B cell (primary cell): Measurements from ENCODE around the gene TACC3. TPM values are rescaled to one million over a fixed set of nuclear protein-coding genes. Genes with fewer than 3 reads are reported as not detected.

ENCODE experiments used
- ATAC-seq: fragments of 200-7000 bp; cut with Tn5 transposase; one replicate; pipeline ENCODE4 v1.10.0; 2021; ENCODE audit warnings: low read depth, mild to moderate bottlenecking, moderate number of reproducible peaks, moderate library complexity
- CTCF ChIA-PET: fragments of 350-600 bp; sonication (Branson Sonifier 250); formaldehyde crosslinking; loops from one replicate; lab custom pipeline; 2021; ENCODE audit warnings: antibody characterized with exemption, inconsistent platforms; lab: Charles Lee
- POLR2A ChIA-PET: fragments of 350-600 bp; sonication (Branson Sonifier 250); formaldehyde crosslinking; loops from one replicate; lab custom pipeline; 2021; ENCODE audit warnings: antibody characterized with exemption; lab: Charles Lee
- DNase-seq: peaks from one replicate; pipeline ENCODE4 v3.0.0; 2013
- H2AFZ ChIP-seq: 2 replicates; pipeline ENCODE4 v1.6.1; 2012; ENCODE audit warnings: mild to moderate bottlenecking, low read depth, low read length; ENCODE audit not compliant: insufficient read depth, poor library complexity, severe bottlenecking
- H3K27ac ChIP-seq, 2 donors: 1 replicate in 1 of 2; 2 replicates in 1 of 2; pipeline ENCODE4 v1.5.1; 2012 to 2013; ENCODE audit warnings: low read length in 2 of 2, mild to moderate bottlenecking in 2 of 2, moderate library complexity in 1 of 2
- H3K27me3 ChIP-seq, 4 experiments: fragments of 200-600 bp in 1 of 4; sonication (generic) in 1 of 4; replicated peaks in 1 of 4; 1 replicate in 2 of 4; 2 replicates in 2 of 4; pipeline versions ENCODE4 v1.6.1 to v1.7.0; 2013 to 2016; ENCODE audit warnings: low read length in 3 of 4, mild to moderate bottlenecking in 2 of 4, mixed read lengths in 1 of 4, moderate library complexity in 1 of 4; ENCODE audit not compliant: insufficient read depth in 4 of 4, control insufficient read depth in 3 of 4; ENCODE audit errors: control extremely low read depth in 1 of 4
- H3K36me3 ChIP-seq, 2 experiments: replicated peaks in 1 of 2; 1 replicate in 1 of 2; 2 replicates in 1 of 2; pipeline versions ENCODE4 v1.6.1 to v1.7.1; 2013; ENCODE audit warnings: low read length in 1 of 2; ENCODE audit not compliant: insufficient read depth in 2 of 2, control insufficient read depth in 1 of 2; ENCODE audit errors: control extremely low read depth in 1 of 2, extremely low read depth in 1 of 2
- H3K4me1 ChIP-seq, 2 donors: fragments of 200-600 bp in 1 of 2; sonication (generic) in 1 of 2; 1 replicate in 1 of 2; 2 replicates in 1 of 2; pipeline versions ENCODE4 v1.5.1 to v1.6.1; 2013 to 2017; ENCODE audit warnings: low read length in 2 of 2; ENCODE audit not compliant: control insufficient read depth in 2 of 2, insufficient read depth in 2 of 2
- H3K4me2 ChIP-seq: replicated peaks from 2 replicates; pipeline ENCODE3; 2012; ENCODE audit warnings: mild to moderate bottlenecking, low read depth, low read length; ENCODE audit not compliant: poor library complexity, severe bottlenecking
- H3K4me3 ChIP-seq, 5 experiments: fragments of 200-600 bp in 1 of 5; sonication (generic) in 1 of 5; 1 replicate in 3 of 5; 2 replicates in 2 of 5; pipeline versions ENCODE4 v1.5.1 to v1.7.0; 2011 to 2016; ENCODE audit warnings: low read length in 4 of 5, mild to moderate bottlenecking in 4 of 5, low read depth in 2 of 5, control low read depth in 1 of 5, moderate library complexity in 1 of 5; ENCODE audit not compliant: insufficient read depth in 1 of 5; ENCODE audit errors: control extremely low read depth in 1 of 5, extremely low read depth in 1 of 5
- H3K79me2 ChIP-seq: fragments of 200-600 bp; sonication (generic); one replicate; pipeline ENCODE4 v1.6.0; 2016; ENCODE audit warnings: low read length; ENCODE audit not compliant: control insufficient read depth, insufficient read depth
- H3K9ac ChIP-seq: fragments of 200-600 bp; sonication (generic); 2 replicates; pipeline ENCODE4 v1.6.1; 2017; ENCODE audit warnings: mild to moderate bottlenecking, low read length, moderate library complexity
- H3K9me3 ChIP-seq, 3 donors: one replicate each; pipeline versions ENCODE4 v1.6.1 to v1.7.1; 2013; ENCODE audit warnings: low read length in 2 of 3; ENCODE audit not compliant: control insufficient read depth in 2 of 3, insufficient read depth in 1 of 3; ENCODE audit errors: control extremely low read depth in 1 of 3
- H4K20me1 ChIP-seq: 2 replicates; pipeline ENCODE4 v1.6.0; 2012; ENCODE audit warnings: mild to moderate bottlenecking, low read length; ENCODE audit not compliant: insufficient read depth, control insufficient read depth, poor library complexity, severe bottlenecking
- H3K27ac Mint-ChIP-seq: one replicate; pipeline ENCODE4 v1.8.0; 2021; ENCODE audit warnings: mixed read lengths
- H3K27me3 Mint-ChIP-seq: one replicate; pipeline ENCODE4 v1.8.0; 2021; ENCODE audit warnings: mixed read lengths
- H3K4me1 Mint-ChIP-seq: one replicate; pipeline ENCODE4 v1.8.0; 2021; ENCODE audit warnings: mixed read lengths
- H3K4me3 Mint-ChIP-seq: one replicate; pipeline ENCODE4 v1.8.0; 2021; ENCODE audit warnings: mixed read lengths
- H3K9me3 Mint-ChIP-seq: one replicate; pipeline ENCODE4 v1.8.0; 2022; ENCODE audit warnings: mixed read lengths; ENCODE audit not compliant: insufficient read depth
- CTCF ChIP-seq: fragments of 200-600 bp; IDR thresholded peaks from one replicate; pipeline ENCODE4 v1.8.0; 2022; ENCODE audit warnings: antibody characterized with exemption, mild to moderate bottlenecking
- EZH2 ChIP-seq: IDR thresholded peaks from 2 replicates; pipeline ENCODE4 v1.6.1; 2012; ENCODE audit warnings: borderline replicate concordance, low read depth, mild to moderate bottlenecking, moderate library complexity, low read length; ENCODE audit not compliant: insufficient read depth, poor library complexity, severe bottlenecking
- WGBS: methylation state at CpG from one replicate; pipeline ENCODE4 v1.1.5; 2013; ENCODE audit warnings: missing lambda C conversion rate; ENCODE audit not compliant: insufficient coverage; 5-methylcytosine and 5-hydroxymethylcytosine counted together
- intact Hi-C: fragments of 100-400 bp; cut with micrococcal nuclease; formaldehyde crosslinking; loops from one replicate; pipeline ENCODE4 v1.10.0; 2022
- polyA plus RNA-seq: library from polyadenylated mRNA; depleted of rRNA; stranded (reverse); fragments of >200 nt; gene quantifications from 2 replicates; pipeline ENCODE4 v1.2.3, GENCODE V29; 2012
- total RNA-seq, 2 donors: library from RNA; stranded (reverse); fragments of 120-200 nt in 1 of 2; gene quantifications; 1 replicate in 1 of 2; 2 replicates in 1 of 2; pipeline versions ENCODE4 v1.2.3 to v1.2.4, GENCODE V29; 2013 to 2022

Gene TACC3
- total and polyA plus RNA-seq, 2 donors (not counting 1 experiment from before 2014, with no cell fraction given) = 29.5 to 47.9 TPM

- Histone ChIP-seq H3K9ac (no peak overlapping the region), H3K27me3 (peaks cover 0 to 10% (median 0%) of the 10 kb centered on the region in 4 experiments), H3K9me3 (no peaks in the 10 kb centered on the region), H3K27ac (no peak overlapping the region), H3K79me2 (no peaks in the 10 kb centered on the region), H3K4me2 (no peak overlapping the region), H3K4me1 (peaks cover 3 to 11% of the 10 kb centered on the region in 2 donors), H3K4me3 (no peak overlapping the region), H4K20me1 (no peaks in the 10 kb centered on the region), H2AFZ (no peak overlapping the region), H3K36me3 (peaks cover 0 to 4% of the 10 kb centered on the region in 2 experiments)
- peaks cover 2% of the 10 kb centered on the region for H3K4me1 Mint-ChIP-seq
- DNase-seq = no peak
- ChIA-PET CTCF (interaction anchor here (1.0 to 6.7 kb wide), 8 partner anchors 13 to 161 kb away, joined by 3 to 120 read pairs (median 6); no protein-coding TSS in a partner anchor), POLR2A (no interaction called here)
- H3K27me3 Mint-ChIP-seq = no peaks in the 10 kb centered on the region
- no peak overlapping the region for H3K27ac Mint-ChIP-seq
- intact Hi-C loops = loop anchor here (1.0 kb wide), 1 partner anchor 152 kb away; no protein-coding TSS in a partner anchor
- ATAC-seq = no peak
- no peaks in the 10 kb centered on the region for H3K9me3 Mint-ChIP-seq
- WGBS = 91% methylated on average over 33 of the region's 33 CpGs
- TF ChIP-seq CTCF (no peak), EZH2 (no peak)
- H3K4me3 Mint-ChIP-seq = no peak overlapping the region
These were observed 25.7 kb downstream of the TACC3 start for GRCh38 chr4:1746919-1747602.

GRCh38 chr4:1747603-1747967 lies 26.3 kb downstream of the TACC3 start:
- H3K4me3 ChIP-seq = no peak overlapping the region
- no peak for ATAC-seq
- H3K4me2 ChIP-seq = no peak overlapping the region
- H4K20me1 ChIP-seq = no peaks in the 10 kb centered on the region
- TF ChIP-seq CTCF = no peak
- ChIA-PET CTCF (interaction anchor here (1.0 to 6.7 kb wide), 10 partner anchors 14 to 160 kb away, joined by 3 to 120 read pairs (median 4); no protein-coding TSS in a partner anchor), POLR2A (no interaction called here)
- peaks cover 0 to 13% (median 0%) of the 10 kb centered on the region in 4 experiments for H3K27me3 ChIP-seq
- H3K27me3 Mint-ChIP-seq = no peaks in the 10 kb centered on the region
- 91% methylated on average over 16 of the region's 16 CpGs for WGBS
- H3K4me1 ChIP-seq = peaks cover 8 to 16% of the 10 kb centered on the region in 2 donors
- H2AFZ ChIP-seq = no peak overlapping the region
- H3K9me3 Mint-ChIP-seq = no peaks in the 10 kb centered on the region
- intact Hi-C loops = no loop called here
- no peak overlapping the region for H3K4me3 Mint-ChIP-seq
- H3K9me3 ChIP-seq = no peaks in the 10 kb centered on the region
- no peak overlapping the region for H3K27ac ChIP-seq
- no peak overlapping the region for H3K9ac ChIP-seq
- H3K79me2 ChIP-seq = no peaks in the 10 kb centered on the region
- H3K4me1 Mint-ChIP-seq = peaks cover 5% of the 10 kb centered on the region
- H3K36me3 ChIP-seq = peaks cover 0 to 4% of the 10 kb centered on the region in 2 experiments
- H3K27ac Mint-ChIP-seq = no peak overlapping the region
- no peak for DNase-seq
